Mammary epithelial cell (primary cell): ENCODE measurements around the gene DTD1.

Source experiments
- EZH2 ChIP-seq: IDR thresholded peaks from 2 replicates; pipeline ENCODE4 v1.6.1; 2012; ENCODE audit warnings: low read length, inconsistent platforms, borderline replicate concordance
- TF ChIP-seq, protein P1 (sequence below), 2 donors: IDR thresholded peaks in 1 of 2; conservative IDR thresholded peaks in 1 of 2; 2 replicates each; pipeline ENCODE4 v1.5.1; 2011 to 2012; ENCODE audit warnings: inconsistent platforms in 2 of 2, low read length in 2 of 2, mild to moderate bottlenecking in 2 of 2, control low read depth in 1 of 2, low read depth in 1 of 2; ENCODE audit not compliant: insufficient read depth in 1 of 2; ENCODE audit errors: extremely low read depth in 1 of 2

DNA sequence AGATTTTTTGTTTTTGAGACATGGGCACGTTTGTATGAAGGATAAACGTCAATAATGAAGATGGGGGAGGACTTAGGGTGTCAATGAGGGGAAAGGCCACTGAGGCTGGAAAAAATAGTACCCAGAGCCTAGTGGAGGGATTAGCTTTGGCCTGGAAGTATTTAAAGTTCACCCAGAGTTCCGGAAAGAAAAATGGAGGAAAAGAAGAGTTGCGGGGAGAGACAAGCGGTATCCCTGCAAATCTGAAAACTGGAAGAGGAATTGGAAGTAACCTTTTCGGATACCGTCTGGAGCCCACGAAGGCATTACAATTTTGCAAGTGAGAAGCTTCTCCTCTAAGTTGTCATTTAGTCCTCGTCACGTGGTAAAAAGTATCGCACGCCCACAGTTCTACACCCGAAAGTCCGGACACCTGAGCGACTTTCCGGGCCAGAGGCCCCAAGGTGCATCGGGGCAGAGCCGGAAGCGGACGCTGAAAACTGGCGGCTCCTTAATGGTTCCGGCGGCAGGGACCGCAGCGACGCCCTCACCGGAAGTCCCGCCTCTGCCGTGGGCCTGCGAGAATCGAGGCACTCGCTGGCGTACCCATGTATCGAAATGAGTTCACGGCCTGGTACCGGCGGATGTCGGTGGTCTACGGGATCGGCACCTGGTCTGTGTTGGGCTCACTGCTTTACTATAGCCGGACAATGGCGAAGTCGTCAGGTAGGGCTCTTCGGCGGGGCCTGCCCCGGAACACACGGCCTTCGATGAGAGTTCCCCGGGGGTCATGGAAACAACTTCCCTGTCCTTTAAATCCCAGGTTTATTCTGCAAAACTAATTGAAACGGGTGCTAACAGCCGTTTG is 20.7 kb upstream of the DTD1 start, which contains the start of gene SMIM26:
- TF ChIP-seq, protein P1, sequence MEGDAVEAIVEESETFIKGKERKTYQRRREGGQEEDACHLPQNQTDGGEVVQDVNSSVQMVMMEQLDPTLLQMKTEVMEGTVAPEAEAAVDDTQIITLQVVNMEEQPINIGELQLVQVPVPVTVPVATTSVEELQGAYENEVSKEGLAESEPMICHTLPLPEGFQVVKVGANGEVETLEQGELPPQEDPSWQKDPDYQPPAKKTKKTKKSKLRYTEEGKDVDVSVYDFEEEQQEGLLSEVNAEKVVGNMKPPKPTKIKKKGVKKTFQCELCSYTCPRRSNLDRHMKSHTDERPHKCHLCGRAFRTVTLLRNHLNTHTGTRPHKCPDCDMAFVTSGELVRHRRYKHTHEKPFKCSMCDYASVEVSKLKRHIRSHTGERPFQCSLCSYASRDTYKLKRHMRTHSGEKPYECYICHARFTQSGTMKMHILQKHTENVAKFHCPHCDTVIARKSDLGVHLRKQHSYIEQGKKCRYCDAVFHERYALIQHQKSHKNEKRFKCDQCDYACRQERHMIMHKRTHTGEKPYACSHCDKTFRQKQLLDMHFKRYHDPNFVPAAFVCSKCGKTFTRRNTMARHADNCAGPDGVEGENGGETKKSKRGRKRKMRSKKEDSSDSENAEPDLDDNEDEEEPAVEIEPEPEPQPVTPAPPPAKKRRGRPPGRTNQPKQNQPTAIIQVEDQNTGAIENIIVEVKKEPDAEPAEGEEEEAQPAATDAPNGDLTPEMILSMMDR (conservative IDR thresholded peaks at IDR 0.05 in 1 of 2, IDR thresholded peaks at IDR 0.05 in 1 of 2; ENCODE audit: extremely low read depth in 1 of 2, insufficient read depth in 1 of 2, low read depth in 1 of 2, low read length in 2 of 2): no peak
- no peak for TF ChIP-seq EZH2
